ENCODE data around the gene NEK10. TPM values are rescaled to one million over a fixed set of nuclear protein-coding genes. Genes with fewer than 3 reads are reported as not detected.

The NEK10 gene
- total and polyA plus RNA-seq, 2 donors (not counting 1 experiment from before 2014, with no cell fraction given) = 0.49 to 0.55 TPM

- Histone ChIP-seq H3K9ac (ENCODE audit: low read length) (no peak overlapping the region), H3K4me2 (replicated peaks; ENCODE audit: low read depth, low read length, poor library complexity, severe bottlenecking) (no peak overlapping the region), H3K4me1 (ENCODE audit: control insufficient read depth in 2 of 2, insufficient read depth in 2 of 2, low read length in 2 of 2) (no peaks in the 10 kb centered on the region), H3K4me3 (ENCODE audit: control extremely low read depth in 1 of 5, extremely low read depth in 1 of 5, insufficient read depth in 1 of 5, low read depth in 2 of 5, low read length in 4 of 5) (no peak overlapping the region), H3K27ac (ENCODE audit: low read length in 2 of 2) (no peak overlapping the region), H3K79me2 (ENCODE audit: control insufficient read depth, insufficient read depth, low read length) (no peaks in the 10 kb centered on the region), H3K27me3 (replicated peaks in 1 of 4; ENCODE audit: control extremely low read depth in 1 of 4, control insufficient read depth in 3 of 4, insufficient read depth in 4 of 4, low read length in 3 of 4) (peaks cover 0 to 3% (median 0%) of the 10 kb centered on the region in 4 experiments), H2AFZ (ENCODE audit: insufficient read depth, low read depth, low read length, poor library complexity, severe bottlenecking) (no peak overlapping the region), H4K20me1 (ENCODE audit: control insufficient read depth, insufficient read depth, low read length, poor library complexity, severe bottlenecking) (no peaks in the 10 kb centered on the region), H3K9me3 (ENCODE audit: control extremely low read depth in 1 of 3, control insufficient read depth in 2 of 3, insufficient read depth in 1 of 3, low read length in 2 of 3) (no peaks in the 10 kb centered on the region), H3K36me3 (replicated peaks in 1 of 2; ENCODE audit: control extremely low read depth in 1 of 2, control insufficient read depth in 1 of 2, extremely low read depth in 1 of 2, insufficient read depth in 2 of 2, low read length in 1 of 2) (no peaks in the 10 kb centered on the region)
- CTCF ChIA-PET = no interaction called here
- H3K27ac Mint-ChIP-seq = no peak overlapping the region
- no peak overlapping the region for H3K4me3 Mint-ChIP-seq
- DNase-seq (no peak), ATAC-seq (ENCODE audit: low read depth) (no peak)
- TF ChIP-seq EZH2 (IDR thresholded peaks at IDR 0.05; ENCODE audit: borderline replicate concordance, insufficient read depth, low read depth, low read length, poor library complexity, severe bottlenecking) = no peak
- TF ChIP-seq CTCF (IDR thresholded peaks at IDR 0.05) = no peak
- POLR2A ChIA-PET = no interaction called here
- no peaks in the 10 kb centered on the region for H3K4me1 Mint-ChIP-seq
- WGBS (ENCODE audit: insufficient coverage) = 81% methylated on average over 2 of the region's 2 CpGs
- no peaks in the 10 kb centered on the region for H3K9me3 Mint-ChIP-seq (ENCODE audit: insufficient read depth)
- H3K27me3 Mint-ChIP-seq = no peaks in the 10 kb centered on the region
- intact Hi-C loops (cut with micrococcal nuclease) = no loop called here
These were observed 280.1 kb downstream of the NEK10 start for GRCh38 chr3:27089068-27089467.

GRCh38 chr3:27085829-27086730 lies 283.1 kb downstream of the NEK10 start:
- H3K27ac Mint-ChIP-seq = no peak overlapping the region
- Histone ChIP-seq H4K20me1 (ENCODE audit: control insufficient read depth, insufficient read depth, low read length, poor library complexity, severe bottlenecking) (no peaks in the 10 kb centered on the region), H3K79me2 (ENCODE audit: control insufficient read depth, insufficient read depth, low read length) (no peaks in the 10 kb centered on the region), H3K36me3 (replicated peaks in 1 of 2; ENCODE audit: control extremely low read depth in 1 of 2, control insufficient read depth in 1 of 2, extremely low read depth in 1 of 2, insufficient read depth in 2 of 2, low read length in 1 of 2) (no peaks in the 10 kb centered on the region), H2AFZ (ENCODE audit: insufficient read depth, low read depth, low read length, poor library complexity, severe bottlenecking) (no peak overlapping the region), H3K27me3 (replicated peaks in 1 of 4; ENCODE audit: control extremely low read depth in 1 of 4, control insufficient read depth in 3 of 4, insufficient read depth in 4 of 4, low read length in 3 of 4) (peaks cover 0 to 3% (median 0%) of the 10 kb centered on the region in 4 experiments), H3K27ac (ENCODE audit: low read length in 2 of 2) (no peak overlapping the region), H3K4me3 (ENCODE audit: control extremely low read depth in 1 of 5, extremely low read depth in 1 of 5, insufficient read depth in 1 of 5, low read depth in 2 of 5, low read length in 4 of 5) (no peak overlapping the region), H3K4me2 (replicated peaks; ENCODE audit: low read depth, low read length, poor library complexity, severe bottlenecking) (no peak overlapping the region), H3K9ac (ENCODE audit: low read length) (no peak overlapping the region), H3K9me3 (ENCODE audit: control extremely low read depth in 1 of 3, control insufficient read depth in 2 of 3, insufficient read depth in 1 of 3, low read length in 2 of 3) (no peaks in the 10 kb centered on the region), H3K4me1 (ENCODE audit: control insufficient read depth in 2 of 2, insufficient read depth in 2 of 2, low read length in 2 of 2) (no peaks in the 10 kb centered on the region)
- no peak overlapping the region for H3K4me3 Mint-ChIP-seq
- H3K4me1 Mint-ChIP-seq = no peaks in the 10 kb centered on the region
- ChIA-PET CTCF (no interaction called here), POLR2A (no interaction called here)
- WGBS (ENCODE audit: insufficient coverage) = no CpG with 5 or more reads among the region's 5 CpGs
- TF ChIP-seq CTCF (IDR thresholded peaks at IDR 0.05) (no peak), EZH2 (IDR thresholded peaks at IDR 0.05; ENCODE audit: borderline replicate concordance, insufficient read depth, low read depth, low read length, poor library complexity, severe bottlenecking) (no peak)
- no peaks in the 10 kb centered on the region for H3K9me3 Mint-ChIP-seq (ENCODE audit: insufficient read depth)
- intact Hi-C loops (cut with micrococcal nuclease) = no loop called here
- DNase-seq = no peak
- no peaks in the 10 kb centered on the region for H3K27me3 Mint-ChIP-seq
- ATAC-seq (ENCODE audit: low read depth) = no peak

Data from B cell (primary cell).